NCI-H345 treated with DMSO at 0.1 percent for 48 hours (cell line): ENCODE measurements around the gene HADH.

Experiments
- DNase-seq: peaks from one replicate; lab custom pipeline; 2025; ENCODE audit not compliant: unreplicated experiment; lab: John Stamatoyannopoulos, UW

HADH gene

DNA sequence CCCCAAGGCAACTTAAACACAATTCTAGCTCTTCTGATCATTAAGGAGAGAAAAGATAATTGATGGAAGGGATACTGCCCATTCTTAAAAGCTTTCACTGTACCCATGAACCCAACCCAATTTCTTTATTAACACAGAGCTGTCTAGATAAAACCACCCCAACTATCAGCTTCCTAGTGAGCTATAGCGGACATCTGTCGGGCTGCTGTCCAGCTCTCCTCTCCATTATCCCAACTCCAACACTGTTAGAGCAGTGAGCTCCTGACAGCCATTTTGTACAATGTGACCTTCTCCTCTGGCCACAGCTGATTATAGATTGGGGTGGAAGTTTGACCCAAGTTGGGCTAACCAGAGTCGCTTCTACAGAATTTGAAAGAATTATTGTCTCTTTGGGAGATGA lies 66.1 kb downstream of the HADH start:
- DNase-seq = no peak

DNA sequence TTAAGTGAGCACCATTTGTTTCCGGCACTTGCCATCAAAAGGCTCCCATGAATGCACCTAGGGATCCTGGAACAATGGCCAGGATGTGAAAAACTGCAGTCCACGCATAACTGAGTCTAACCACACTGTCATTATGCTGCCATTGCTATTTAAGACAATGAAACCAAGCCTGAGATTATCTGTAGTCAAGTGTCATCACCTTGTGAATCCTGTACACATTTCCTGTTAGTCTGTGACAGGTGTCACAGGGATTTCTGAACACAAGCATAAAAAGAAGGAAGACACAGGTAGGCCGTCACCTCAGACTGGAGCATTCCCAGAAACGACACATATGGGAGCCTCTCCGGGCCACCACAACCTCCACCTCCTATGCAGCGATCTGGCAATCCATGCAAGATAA lies 66.7 kb downstream of the HADH start:
- no peak for DNase-seq

DNA sequence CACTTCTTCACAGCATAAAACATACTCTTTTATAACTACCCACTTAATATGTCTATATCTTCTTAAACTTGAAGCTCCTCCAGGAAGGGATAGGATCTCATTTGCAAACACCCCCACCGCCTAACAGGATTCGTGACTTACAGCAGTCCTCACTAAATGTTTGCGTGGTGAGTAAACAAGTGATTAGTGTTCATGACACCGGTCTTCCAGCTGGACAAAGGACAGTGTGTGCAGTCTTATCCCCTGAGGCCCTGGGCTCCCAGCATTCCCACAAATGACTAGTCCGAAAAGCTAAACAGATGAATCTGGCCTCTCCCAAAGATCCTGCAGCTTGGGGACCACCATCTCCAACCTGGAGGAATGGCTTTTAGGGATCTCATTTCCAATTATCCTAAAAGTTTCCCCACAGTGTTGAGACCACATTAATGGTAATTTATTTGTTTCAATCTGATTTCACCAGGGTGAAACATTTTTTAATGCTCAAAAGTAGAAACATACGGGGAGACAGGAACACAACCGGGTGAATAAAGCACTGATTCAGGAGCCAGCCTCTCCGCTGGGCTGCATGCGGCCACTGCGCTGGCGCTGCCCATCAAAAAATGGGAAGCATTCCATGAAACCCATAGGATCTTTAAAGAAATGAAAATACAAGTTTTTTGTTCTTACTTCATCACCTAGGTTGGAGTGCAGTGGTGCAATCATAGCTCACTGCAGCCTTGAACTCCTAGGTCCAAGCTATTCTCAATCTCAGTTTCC lies 69.2 kb downstream of the HADH start:
- no peak for DNase-seq

DNA sequence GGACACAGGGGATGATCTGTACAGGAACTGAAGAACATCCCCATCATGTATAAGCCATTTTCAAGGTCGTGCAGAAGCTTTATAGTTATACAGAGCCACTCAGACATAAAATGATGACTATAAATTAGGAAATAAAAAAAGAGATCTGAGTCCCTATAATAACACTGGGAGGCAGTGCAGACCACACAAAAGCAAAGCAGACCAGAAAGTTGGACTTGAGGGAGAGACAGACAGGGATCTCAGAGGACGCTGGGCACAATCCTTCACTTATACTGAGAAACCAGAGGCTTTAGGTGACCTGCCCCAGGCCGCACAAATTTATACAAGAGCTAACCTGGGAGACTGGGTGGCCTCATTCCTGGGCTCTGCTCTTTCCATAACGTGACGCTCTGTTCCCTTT lies 70.5 kb downstream of the HADH start:
- DNase-seq = peak; percentile 8

DNA sequence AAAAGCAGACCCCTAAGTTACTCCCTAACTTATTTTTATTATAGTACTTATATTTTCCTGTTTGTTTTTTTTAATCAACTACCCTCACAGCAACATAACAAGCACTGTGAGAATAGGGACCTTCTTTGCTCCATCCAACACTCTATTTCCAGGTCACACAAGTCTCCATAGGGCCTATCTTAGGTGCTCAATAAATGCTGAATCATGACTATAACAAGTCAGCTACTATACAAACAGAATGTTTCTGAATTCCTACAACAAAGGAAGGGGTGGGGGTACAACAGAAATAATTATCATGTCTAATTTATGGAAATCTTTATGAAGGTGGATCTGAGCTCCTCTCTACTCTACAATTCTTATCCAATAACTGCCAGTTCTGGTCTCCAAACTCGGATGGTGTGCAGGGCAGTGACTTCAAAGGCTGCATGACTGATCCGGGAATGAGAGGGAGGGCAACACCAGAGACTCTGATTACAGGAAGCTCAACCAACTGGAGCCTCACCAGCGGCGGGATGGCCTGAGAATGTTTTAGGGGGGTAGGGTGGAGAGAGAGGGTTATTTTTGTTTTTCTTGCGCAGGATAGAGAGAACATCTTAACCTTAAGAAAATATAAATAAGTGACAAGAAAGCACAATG lies 71.1 kb downstream of the HADH start:
- DNase-seq = no peak

DNA sequence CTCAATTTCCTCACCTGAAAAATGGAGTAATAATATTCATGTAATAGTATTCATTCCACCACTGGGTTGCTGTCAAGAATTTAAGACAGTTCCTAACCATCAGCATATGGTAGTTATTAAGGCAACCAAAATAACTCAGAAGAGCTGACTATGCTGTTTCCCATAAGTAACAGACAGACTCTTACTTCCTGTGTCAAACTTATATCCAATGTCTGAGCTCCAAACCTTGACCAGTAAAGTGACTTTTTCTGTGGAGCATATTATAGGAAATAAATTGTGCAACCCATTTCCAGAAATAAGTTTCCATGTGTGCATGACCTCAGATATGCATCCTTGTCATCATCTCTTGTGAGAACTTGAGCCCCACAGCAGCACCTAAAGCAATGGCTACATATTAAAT lies 78.8 kb downstream of the HADH start:
- DNase-seq = no peak

DNA sequence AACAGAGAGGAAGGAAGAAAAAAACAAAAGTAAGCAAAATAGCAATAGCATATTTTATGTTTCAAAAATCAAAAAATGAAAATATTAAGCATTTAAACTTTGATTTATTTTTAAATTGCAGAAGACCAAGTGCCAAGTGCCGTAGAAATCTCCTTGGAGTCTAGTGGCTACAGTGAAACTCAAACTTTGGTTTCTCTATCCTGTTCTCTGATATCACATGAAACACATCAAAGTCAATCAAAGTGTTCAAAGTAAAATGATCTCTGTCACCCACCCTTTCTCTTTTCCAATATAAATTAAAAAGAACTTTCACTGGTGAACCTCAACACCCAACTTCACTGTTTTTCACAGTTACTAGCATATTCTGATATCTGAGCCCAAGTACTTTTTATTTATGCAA lies 81.1 kb downstream of the HADH start:
- no peak for DNase-seq

DNA sequence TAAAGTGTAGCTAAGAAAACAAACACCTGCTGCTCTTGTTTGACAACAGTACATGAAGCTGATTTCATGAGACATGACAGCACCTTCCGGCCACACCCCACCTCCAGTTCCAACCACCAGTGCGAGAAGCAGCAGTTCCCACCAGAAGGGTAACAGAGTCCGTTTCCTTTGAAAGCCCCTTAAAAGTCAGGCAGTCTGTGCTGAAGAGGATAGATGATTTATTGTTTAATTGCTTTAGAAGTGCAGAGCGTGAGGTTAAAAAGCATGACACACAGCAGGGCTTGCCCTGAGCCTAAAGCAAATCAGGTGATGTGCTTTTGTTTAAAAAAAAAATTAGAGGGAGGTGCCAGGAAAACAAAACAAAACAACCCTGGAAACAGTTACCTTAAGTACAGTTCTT lies 82.6 kb downstream of the HADH start:
- peak; percentile 75 for DNase-seq

DNA sequence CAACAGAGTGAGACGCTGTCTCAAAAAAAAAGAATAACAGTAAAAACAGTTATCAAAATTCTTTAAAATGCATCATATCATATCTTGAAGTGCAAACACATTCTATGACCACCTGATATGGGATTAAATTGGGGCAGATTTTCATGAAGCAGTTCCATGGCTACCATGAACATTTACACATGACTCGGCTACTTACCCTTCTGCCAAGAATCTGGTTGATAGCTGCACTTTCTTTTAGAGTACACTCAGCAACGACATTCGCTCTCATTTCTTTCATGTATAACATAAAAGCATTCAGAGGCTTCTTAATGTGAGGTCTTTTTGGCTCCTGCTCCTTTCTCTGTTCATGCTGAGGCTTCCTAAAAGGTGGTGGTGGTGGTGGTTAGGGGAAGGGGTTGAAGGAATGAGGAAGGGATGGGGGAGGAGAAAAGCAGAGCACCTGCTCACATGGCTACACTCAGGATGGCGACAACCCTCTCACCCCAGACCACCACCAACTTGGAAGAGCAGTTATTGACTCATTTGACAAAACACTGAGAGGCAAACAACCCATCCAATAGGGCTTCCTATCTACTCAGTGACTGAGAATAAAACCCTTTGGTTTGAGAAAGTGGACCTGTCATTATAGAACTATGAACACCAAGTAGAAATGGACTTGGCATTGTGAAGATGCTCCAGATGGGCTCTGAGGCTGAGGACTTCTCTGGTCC lies 88.5 kb downstream of the HADH start:
- DNase-seq = no peak

DNA sequence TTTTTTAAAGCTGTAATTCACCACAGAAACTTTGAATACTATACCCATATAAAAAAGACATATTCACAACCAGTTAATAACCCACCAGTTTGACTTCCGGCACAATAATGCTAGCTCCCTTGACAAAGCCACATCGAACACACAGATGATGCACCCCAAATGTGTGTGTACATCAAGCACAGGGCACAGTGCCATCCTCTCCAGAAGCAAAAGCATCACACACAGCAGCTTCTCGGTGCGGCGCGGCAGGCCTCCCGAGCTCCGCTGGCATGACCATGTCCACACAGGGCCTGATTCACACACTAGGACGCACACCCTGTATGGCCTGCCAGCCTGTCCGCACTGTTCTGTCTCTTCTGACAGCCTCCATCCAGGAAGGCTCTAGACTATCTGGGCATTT lies 91.1 kb downstream of the HADH start:
- DNase-seq = no peak

DNA sequence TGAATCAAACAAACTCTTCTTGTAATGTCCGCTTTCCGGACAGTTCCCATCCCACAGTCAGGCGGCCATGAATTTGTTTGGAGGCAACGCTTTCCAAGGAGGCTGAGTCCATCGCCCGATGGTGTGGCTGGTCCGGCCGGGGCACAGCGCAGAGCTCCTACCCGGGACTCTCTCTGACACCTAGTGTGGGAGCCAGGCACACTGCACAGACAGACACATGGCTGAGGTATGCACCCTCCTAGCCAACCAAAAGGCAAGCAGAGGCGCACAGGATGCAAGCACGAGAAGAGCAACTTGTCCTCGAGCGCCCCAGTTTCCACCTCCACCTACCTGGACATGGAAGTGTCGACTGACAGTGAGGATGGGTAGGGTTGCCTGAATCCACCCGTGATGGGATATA lies 91.6 kb downstream of the HADH start:
- DNase-seq = no peak
